ENCODE data around the gene TSPO. TPM values are rescaled to one million over a fixed set of nuclear protein-coding genes. Genes with fewer than 3 reads are reported as not detected.
A peak's percentile ranks its signal among the peaks of the same experiment; 100 is the strongest.

TSPO gene
- total and polyA plus RNA-seq, 2 of the 13 experiments (the other 11 are each of a cell fraction or from before 2014, with no cell fraction given) = 0.46 to 1.4 TPM

- TF ChIP-seq ZBTB40 (IDR thresholded peaks at IDR 0.05) (peak; percentile 61), ZBTB40 (CRISPR knock-in tag; IDR thresholded peaks at IDR 0.05) (peak; percentile 74; the same call in 1 of the 2 replicates), ARID2 (CRISPR knock-in tag; IDR thresholded peaks at IDR 0.05; ENCODE audit: borderline replicate concordance) (no peak), DNMT1 (CRISPR knock-in tag; IDR thresholded peaks at IDR 0.05) (no peak)
- TF ChIP-seq, protein P1, sequence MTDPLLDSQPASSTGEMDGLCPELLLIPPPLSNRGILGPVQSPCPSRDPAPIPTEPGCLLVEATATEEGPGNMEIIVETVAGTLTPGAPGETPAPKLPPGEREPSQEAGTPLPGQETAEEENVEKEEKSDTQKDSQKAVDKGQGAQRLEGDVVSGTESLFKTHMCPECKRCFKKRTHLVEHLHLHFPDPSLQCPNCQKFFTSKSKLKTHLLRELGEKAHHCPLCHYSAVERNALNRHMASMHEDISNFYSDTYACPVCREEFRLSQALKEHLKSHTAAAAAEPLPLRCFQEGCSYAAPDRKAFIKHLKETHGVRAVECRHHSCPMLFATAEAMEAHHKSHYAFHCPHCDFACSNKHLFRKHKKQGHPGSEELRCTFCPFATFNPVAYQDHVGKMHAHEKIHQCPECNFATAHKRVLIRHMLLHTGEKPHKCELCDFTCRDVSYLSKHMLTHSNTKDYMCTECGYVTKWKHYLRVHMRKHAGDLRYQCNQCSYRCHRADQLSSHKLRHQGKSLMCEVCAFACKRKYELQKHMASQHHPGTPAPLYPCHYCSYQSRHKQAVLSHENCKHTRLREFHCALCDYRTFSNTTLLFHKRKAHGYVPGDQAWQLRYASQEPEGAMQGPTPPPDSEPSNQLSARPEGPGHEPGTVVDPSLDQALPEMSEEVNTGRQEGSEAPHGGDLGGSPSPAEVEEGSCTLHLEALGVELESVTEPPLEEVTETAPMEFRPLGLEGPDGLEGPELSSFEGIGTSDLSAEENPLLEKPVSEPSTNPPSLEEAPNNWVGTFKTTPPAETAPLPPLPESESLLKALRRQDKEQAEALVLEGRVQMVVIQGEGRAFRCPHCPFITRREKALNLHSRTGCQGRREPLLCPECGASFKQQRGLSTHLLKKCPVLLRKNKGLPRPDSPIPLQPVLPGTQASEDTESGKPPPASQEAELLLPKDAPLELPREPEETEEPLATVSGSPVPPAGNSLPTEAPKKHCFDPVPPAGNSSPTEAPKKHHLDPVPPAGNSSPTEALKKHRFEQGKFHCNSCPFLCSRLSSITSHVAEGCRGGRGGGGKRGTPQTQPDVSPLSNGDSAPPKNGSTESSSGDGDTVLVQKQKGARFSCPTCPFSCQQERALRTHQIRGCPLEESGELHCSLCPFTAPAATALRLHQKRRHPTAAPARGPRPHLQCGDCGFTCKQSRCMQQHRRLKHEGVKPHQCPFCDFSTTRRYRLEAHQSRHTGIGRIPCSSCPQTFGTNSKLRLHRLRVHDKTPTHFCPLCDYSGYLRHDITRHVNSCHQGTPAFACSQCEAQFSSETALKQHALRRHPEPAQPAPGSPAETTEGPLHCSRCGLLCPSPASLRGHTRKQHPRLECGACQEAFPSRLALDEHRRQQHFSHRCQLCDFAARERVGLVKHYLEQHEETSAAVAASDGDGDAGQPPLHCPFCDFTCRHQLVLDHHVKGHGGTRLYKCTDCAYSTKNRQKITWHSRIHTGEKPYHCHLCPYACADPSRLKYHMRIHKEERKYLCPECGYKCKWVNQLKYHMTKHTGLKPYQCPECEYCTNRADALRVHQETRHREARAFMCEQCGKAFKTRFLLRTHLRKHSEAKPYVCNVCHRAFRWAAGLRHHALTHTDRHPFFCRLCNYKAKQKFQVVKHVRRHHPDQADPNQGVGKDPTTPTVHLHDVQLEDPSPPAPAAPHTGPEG (CRISPR knock-in tag; IDR thresholded peaks at IDR 0.05) = no peak
- TF ChIP-seq, protein P2, sequence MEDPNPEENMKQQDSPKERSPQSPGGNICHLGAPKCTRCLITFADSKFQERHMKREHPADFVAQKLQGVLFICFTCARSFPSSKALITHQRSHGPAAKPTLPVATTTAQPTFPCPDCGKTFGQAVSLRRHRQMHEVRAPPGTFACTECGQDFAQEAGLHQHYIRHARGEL (CRISPR knock-in tag; IDR thresholded peaks at IDR 0.05) = peak; percentile 28; the same call in 1 of the 2 replicates
- TF ChIP-seq, protein P3, sequence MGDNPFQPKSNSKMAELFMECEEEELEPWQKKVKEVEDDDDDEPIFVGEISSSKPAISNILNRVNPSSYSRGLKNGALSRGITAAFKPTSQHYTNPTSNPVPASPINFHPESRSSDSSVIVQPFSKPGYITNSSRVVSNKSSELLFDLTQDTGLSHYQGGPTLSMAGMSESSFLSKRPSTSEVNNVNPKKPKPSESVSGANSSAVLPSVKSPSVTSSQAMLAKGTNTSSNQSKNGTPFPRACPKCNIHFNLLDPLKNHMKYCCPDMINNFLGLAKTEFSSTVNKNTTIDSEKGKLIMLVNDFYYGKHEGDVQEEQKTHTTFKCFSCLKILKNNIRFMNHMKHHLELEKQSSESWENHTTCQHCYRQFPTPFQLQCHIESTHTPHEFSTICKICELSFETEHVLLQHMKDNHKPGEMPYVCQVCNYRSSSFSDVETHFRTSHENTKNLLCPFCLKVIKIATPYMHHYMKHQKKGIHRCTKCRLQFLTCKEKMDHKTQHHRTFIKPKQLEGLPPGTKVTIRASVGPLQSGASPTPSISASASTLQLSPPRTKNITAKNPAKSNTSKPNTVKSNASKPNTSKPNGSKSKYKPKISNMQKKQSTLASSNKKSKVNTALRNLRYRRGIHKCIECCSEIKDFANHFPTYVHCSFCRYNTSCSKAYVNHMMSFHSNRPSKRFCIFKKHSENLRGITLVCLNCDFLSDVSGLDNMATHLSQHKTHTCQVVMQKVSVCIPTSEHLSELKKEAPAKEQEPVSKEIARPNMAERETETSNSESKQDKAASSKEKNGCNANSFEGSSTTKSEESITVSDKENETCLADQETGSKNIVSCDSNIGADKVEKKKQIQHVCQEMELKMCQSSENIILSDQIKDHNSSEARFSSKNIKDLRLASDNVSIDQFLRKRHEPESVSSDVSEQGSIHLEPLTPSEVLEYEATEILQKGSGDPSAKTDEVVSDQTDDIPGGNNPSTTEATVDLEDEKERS (CRISPR knock-in tag; IDR thresholded peaks at IDR 0.05) = 0 out of 2 replicates have a peak, but pooled peaks have one; percentile 61
Observed at GRCh38 chr22:43142880-43143562, 8.3 kb upstream of the TSPO start, which contains the start of gene MCAT (continued).

Measured in HepG2 (cell line).